ENCODE results near the gene NTRK2. TPM values are rescaled to one million over a fixed set of nuclear protein-coding genes. Genes with fewer than 3 reads are reported as not detected.

The NTRK2 gene
- total RNA-seq, 3 donors from 2014 or later, result 1.7 to 3.5 (median 2.5) TPM

GRCh38 chr9:84823421-84824271 is 154.1 kb downstream of the NTRK2 start:
- no peak for TF ChIP-seq CTCF (IDR thresholded peaks at IDR 0.05)
- H3K4me3 ChIP-seq, result no peak overlapping the region
- no peaks in the 10 kb centered on the region for H3K4me1 ChIP-seq (ENCODE audit: low read depth)
- DNase-seq (peak in 1 of 3 donors; percentile 43), ATAC-seq (peak; percentile 94)
- H3K36me3 ChIP-seq (ENCODE audit: low read depth), result no peaks in the 10 kb centered on the region
- intact Hi-C loops (cut with DNase I, micrococcal nuclease), result no loop called here
- H3K9me3 ChIP-seq, result no peaks in the 10 kb centered on the region

- intact Hi-C loops (cut with DNase I, micrococcal nuclease), result no loop called here
Observed at GRCh38 chr9:84827216-84827765, 157.8 kb downstream of the NTRK2 start.

GRCh38 chr9:84828046-84828445 is 158.5 kb downstream of the NTRK2 start:
- Histone ChIP-seq H3K36me3 (ENCODE audit: low read depth) (no peaks in the 10 kb centered on the region), H3K4me3 (no peak overlapping the region), H3K4me1 (ENCODE audit: low read depth) (no peaks in the 10 kb centered on the region), H3K9me3 (no peaks in the 10 kb centered on the region)
- DNase-seq (no peak), ATAC-seq (no peak)
- intact Hi-C loops (cut with DNase I, micrococcal nuclease), result no loop called here
- no peak for TF ChIP-seq CTCF (IDR thresholded peaks at IDR 0.05)

More at GRCh38 chr9:84827216-84827765, 157.8 kb downstream of the NTRK2 start:
- H3K9me3 ChIP-seq, result no peaks in the 10 kb centered on the region
- no peak for TF ChIP-seq CTCF (IDR thresholded peaks at IDR 0.05)
- no peak for DNase-seq
- H3K4me1 ChIP-seq (ENCODE audit: low read depth), result no peaks in the 10 kb centered on the region
- no peak for ATAC-seq
- H3K4me3 ChIP-seq, result no peak overlapping the region
- H3K36me3 ChIP-seq (ENCODE audit: low read depth), result no peaks in the 10 kb centered on the region

GRCh38 chr9:84829471-84829870 is 159.9 kb downstream of the NTRK2 start:
- TF ChIP-seq CTCF (IDR thresholded peaks at IDR 0.05), result no peak
- DNase-seq, result no peak
- no peaks in the 10 kb centered on the region for H3K9me3 ChIP-seq
- H3K36me3 ChIP-seq (ENCODE audit: low read depth), result no peaks in the 10 kb centered on the region
- intact Hi-C loops (cut with DNase I, micrococcal nuclease), result no loop called here
- H3K4me3 ChIP-seq, result no peak overlapping the region
- no peaks in the 10 kb centered on the region for H3K4me1 ChIP-seq (ENCODE audit: low read depth)
- no peak for ATAC-seq

GRCh38 chr9:84829997-84830696 is 160.6 kb downstream of the NTRK2 start:
- H3K4me3 ChIP-seq, result no peak overlapping the region
- ATAC-seq, result no peak
- TF ChIP-seq CTCF (IDR thresholded peaks at IDR 0.05), result no peak
- intact Hi-C loops (cut with DNase I, micrococcal nuclease), result no loop called here
- no peaks in the 10 kb centered on the region for H3K9me3 ChIP-seq
- no peaks in the 10 kb centered on the region for H3K4me1 ChIP-seq (ENCODE audit: low read depth)
- no peak for DNase-seq
- no peaks in the 10 kb centered on the region for H3K36me3 ChIP-seq (ENCODE audit: low read depth)

Measured in mucosa of descending colon (tissue), 3 donors.